B cell (primary cell): Measurements from ENCODE around the gene SH3D19.

ENCODE experiments used
- CTCF ChIP-seq: fragments of 200-600 bp; IDR thresholded peaks from one replicate; pipeline ENCODE4 v1.8.0; 2022; ENCODE audit warnings: antibody characterized with exemption, mild to moderate bottlenecking
- EZH2 ChIP-seq: IDR thresholded peaks from 2 replicates; pipeline ENCODE4 v1.6.1; 2012; ENCODE audit warnings: borderline replicate concordance, low read depth, mild to moderate bottlenecking, moderate library complexity, low read length; ENCODE audit not compliant: insufficient read depth, poor library complexity, severe bottlenecking

GRCh38 chr4:151129796-151130195, 195.6 kb downstream of the SH3D19 start:
- no peak for TF ChIP-seq CTCF
- no peak for TF ChIP-seq EZH2
